ENCODE measurements around the gene ZNF664.

ZNF664 gene

GRCh38 chr12:123972457-123973401 lies at the start of gene ZNF664, which contains the start of gene CCDC92:
TSS of gene ZNF664 (plus strand) at chr12:123973215. CDS start at chr12:124012145, 38,930 bp downstream.
TSS of gene CCDC92 (minus strand) at chr12:123972831. CDS start at chr12:123944305, 28,526 bp downstream.
- DNase-seq (ENCODE audit: low read depth in 2 of 2) = peak; percentile 96 to 97

- DNase-seq (ENCODE audit: low read depth in 2 of 2) = no peak
Measured at GRCh38 chr12:123923927-123924326, 49.1 kb upstream of the ZNF664 start.

DNA sequence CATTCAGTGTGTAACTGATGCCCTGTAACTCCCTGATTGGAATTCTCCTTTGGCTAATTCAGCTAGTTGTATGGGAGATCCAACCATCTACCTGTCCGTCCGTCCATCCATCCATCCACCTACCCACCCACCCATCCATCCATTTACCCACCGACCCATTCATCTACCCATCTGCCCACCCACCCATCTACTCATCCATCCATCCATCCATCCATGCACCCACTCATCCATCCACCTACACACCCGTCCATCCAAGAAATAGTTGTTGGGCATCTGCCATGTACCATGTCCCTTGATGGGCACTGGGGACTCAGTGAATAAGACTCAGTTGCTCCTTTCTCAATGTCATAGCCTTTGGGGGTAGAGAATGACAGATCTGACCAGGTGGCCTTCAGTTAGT lies 48.5 kb upstream of the ZNF664 start:
- DNase-seq (ENCODE audit: low read depth in 2 of 2) = no peak

DNA sequence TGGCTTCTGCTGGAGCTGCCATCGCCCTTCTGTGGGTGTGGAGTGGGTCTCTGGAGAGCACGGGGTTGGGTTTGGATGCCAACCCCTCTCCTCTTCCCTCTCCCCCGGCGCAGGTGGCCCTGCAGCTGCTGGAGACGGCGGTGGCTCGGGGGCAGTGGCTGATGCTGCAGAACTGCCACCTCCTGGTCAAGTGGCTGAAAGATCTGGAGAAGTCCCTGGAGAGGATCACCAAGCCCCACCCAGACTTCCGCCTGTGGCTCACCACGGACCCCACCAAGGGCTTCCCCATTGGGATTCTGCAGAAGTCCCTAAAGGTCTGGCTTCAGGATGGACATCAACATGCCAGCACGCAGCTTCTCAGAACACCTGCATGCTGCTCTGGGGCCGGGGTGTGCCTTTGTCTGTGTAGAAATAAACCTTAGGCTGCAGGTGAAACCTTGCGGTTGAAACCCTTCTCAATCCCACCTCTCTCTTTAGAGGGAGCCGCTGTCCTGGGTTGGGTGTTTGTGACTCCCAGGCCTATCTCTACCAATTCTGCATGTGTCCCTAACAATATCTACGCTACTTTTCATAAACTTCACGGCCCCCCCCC lies 44.6 kb upstream of the ZNF664 start:
- no peak for DNase-seq (ENCODE audit: low read depth in 2 of 2)

- DNase-seq (ENCODE audit: low read depth in 2 of 2) = no peak
Measured at GRCh38 chr12:123928897-123929296, 44.1 kb upstream of the ZNF664 start.

DNA sequence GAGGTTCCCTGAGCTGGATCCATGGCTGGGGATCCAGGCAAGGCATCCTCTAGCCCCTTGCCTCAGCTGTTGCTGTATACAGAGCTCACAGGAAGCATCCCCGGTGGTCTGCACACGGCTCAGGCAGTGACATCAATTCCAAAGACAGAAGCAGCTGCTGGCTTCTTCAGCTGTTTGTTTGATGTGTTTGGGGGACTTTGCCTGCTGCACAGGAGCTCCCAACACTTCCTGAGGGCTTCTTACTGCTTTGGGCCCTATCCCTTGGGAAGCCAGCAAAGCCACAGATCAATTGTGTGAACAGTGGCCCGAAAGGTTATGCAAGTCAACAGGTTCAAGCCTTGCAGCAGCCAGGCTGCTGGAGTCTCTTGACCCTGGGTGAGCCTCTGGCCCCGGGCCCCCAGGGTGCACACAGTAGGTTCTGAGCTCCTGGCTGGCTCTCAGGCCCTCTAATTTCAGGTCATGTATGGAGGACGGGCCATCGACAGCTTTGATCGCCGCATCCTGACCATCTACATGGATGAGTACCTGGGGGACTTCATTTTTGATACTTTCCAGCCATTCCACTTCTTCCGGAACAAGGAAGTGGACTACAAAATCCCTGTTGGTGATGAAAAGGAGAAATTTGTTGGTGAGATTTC lies 43.0 kb upstream of the ZNF664 start:
- DNase-seq (ENCODE audit: low read depth in 2 of 2) = no peak

- peak in 1 of 2 donors; percentile 22 for DNase-seq (ENCODE audit: low read depth in 2 of 2)
Measured at GRCh38 chr12:123931686-123932321, 41.2 kb upstream of the ZNF664 start.

DNA sequence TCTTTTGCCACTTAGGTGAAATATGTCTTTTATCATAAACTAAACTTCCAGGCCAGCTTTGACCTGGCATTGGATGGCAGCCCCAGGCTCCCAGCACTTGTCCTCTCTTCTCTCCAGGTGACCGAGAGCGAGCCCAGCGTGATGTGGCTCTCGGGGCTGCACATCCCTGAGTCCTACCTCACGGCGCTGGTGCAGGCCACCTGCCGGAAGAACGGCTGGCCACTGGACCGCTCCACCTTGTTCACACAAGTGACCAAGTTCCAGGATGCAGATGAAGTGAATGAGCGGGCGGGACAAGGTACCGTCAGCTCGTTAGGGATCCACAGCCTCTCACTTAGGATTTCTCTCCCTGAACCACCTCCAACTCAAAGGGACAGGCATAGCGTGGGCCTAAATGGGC lies 39.8 kb upstream of the ZNF664 start:
- DNase-seq (ENCODE audit: low read depth in 2 of 2) = no peak

DNA sequence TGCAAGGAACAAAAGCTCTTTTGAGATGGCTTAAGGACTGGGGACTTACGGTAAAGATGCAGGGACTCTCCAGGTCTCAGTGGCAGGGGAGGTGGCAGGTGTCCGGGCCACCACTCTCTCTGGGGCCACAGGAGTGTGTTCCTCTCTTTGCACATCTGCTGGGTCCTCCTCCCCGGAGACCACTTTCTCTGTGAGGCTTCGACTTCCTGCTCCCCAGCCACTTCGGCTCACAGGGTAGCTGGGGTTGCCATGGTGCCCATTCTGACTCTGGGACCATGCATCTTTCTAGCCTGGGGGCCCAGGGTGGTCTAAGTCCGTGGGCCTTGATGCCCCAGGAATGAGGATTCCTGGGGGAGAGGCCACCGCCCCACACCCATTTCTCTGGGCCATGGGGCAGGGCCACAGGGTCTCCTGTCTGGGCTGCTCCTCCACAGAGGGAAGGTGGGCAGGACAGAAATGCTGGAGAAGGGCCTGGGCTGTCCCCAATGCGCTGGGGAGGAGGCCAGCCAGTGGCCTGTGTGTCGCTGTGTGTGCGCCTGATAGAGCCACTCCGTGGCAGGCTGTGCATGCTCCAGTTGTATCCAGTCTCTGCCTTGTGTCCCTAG lies 38.9 kb upstream of the ZNF664 start:
- DNase-seq (ENCODE audit: low read depth in 2 of 2) = no peak

DNA sequence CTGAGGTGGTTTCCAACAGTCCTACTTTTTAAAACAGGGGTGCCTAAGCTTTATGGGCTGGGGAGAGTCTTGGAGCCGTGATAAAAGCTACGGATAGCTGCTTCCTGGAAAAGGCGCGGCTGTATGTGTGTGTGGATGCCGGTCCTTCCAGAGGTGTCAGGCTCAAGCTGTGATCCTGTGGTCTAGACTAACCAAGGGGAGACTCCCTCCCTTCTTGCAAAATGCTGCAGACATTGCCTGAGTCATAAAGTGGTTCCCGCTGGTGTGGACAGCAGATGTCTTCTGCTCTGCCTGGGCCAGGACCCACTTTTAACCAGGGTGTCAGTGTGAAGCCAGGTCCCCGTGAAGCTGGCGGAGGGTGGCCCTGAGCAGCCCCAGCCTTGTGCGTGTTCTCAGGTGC lies 38.2 kb upstream of the ZNF664 start:
- no peak for DNase-seq (ENCODE audit: low read depth in 2 of 2)

DNA sequence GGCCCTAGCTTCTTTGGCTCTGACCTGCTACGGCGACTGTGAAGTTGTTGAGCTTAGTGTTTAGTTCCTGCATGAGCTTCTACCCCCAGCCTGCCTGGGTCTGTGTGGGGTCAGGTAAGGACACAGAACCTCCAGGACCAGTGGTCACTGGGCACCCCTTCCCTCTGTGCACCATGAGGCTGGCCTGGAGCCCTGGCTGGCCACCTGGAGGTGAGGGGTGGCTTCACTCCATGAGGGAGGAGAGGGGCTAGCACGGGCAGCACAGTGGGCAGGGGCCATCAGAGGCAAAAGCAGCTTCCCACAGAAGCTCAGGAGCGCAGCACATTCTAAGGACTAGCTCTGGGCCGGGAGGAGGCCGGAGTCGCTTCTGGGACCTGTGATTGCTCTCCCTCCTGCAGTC lies 37.1 kb upstream of the ZNF664 start:
- no peak for DNase-seq (ENCODE audit: low read depth in 2 of 2)

- no peak for DNase-seq (ENCODE audit: low read depth in 2 of 2)
Measured at GRCh38 chr12:123936471-123936870, 36.5 kb upstream of the ZNF664 start.

DNA sequence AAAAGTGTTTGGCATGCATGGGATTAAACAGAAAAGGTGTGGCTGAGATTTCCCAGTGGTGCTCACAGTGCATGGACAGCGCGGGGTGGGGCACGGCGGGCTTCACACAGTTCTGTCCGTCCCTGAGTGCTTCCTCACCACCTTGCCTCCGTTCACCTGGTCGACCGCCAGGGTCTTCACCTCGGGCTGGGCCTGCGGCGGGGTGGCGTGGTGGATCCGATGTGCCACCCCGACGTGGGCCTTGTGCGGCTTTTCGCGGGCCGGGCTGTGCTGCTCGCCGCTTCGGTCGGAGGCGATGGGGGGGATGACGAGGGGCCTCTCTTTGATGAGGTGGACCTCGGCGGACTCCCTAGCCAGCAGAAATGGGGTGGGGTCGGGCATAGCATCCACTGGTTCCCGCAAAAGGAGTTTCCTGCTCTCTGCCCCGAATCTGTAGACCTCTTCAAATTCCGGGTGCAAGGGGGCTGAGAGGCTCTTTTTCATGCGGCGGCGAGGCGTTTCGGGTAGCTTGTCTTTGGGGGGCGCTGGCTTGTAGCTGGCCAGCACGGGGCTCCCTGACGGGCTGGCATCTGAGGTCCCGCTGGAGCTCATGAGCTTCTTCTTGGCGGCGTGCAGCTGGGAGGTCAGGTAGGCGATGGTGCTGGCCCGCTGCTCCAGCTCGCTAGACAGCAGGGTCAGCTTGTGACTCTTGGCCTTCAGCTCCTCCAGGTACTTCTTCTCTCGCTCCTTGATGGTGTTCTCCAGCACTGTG lies 35.9 kb upstream of the ZNF664 start:
- DNase-seq (ENCODE audit: low read depth in 2 of 2) = no peak

DNA sequence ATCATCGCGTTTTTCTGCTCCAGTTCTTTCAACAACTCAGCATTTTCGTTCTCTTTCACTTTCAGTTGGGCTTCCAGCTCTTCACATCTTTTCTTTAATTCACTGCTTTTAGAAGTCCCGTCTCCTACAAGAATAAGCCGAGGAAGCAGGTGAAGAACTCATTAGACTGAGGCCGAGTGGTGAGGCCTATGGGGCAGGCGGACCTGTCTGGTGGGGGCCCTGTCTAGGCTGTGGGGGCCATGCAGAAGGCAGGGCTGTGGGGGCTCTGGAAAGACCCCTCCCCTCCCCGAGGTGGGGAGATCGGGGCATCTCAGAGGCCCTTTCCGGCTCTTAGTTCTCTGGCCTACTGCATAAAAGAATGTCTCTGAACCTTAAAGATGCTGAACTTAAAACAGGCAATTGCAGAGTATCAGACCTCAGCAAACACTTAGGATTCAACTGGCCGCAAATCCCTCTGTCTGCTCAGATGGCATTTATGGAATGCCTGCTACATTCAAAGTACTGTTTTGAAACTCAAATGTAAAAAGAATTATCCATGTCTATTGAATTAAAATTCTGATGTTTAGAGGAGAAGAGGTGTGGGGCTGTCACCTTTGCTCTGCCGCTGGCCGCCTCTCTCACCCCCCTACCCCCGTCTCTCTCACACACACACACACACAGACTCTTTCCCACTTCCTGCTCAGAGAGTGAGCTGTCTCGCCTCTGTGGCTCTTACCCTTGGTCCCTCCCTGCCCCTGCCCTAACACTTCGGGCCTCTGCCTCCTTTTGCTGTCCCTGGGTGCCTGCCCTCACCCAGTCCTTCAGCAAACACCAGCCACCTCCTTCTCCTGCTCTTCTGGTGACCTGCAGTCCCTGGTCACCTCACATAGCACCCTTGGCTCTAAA lies 35.1 kb upstream of the ZNF664 start:
- DNase-seq (ENCODE audit: low read depth in 2 of 2) = peak in 1 of 2 donors; percentile 25

DNA sequence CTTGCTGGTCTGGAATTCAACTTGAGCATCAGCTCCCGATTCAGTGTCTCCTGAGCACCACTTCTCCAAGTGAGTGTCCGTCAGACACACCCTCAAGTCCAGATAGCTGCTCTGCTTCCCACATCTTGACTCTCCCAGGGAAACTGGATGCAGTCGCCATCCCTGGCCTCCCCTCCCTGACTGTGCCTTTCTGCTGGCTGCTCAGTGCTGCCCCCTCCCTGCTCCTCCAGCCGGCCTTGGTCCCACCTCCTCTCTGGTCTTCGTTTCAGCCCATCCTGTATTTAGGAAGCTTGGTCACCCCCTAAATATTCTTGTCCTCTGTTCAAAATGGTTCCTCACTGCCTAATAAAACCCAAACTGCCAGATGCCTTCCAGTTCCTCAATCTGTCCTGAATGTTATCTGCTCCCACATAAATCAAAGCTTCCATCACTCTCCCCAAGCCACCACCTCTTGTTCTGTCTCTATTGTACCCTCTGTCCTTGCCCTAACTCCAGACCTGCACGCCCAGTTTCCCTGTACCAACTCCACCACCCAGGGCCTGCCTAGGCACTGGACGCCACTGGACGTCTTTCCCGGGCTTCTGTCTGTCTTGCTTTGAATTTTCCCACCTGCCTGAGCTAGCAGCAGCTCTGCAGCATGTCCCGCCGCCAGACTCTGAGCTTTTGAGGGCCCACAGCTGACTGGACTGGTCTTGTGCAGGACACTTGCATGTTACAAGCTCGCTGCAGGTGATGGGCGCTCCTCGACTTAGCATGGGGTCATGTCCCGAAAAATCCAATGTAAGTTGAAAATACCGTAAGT lies 34.1 kb upstream of the ZNF664 start:
- DNase-seq (ENCODE audit: low read depth in 2 of 2) = no peak

- DNase-seq (ENCODE audit: low read depth in 2 of 2) = no peak
Measured at GRCh38 chr12:123939716-123940626, 33.0 kb upstream of the ZNF664 start.

- DNase-seq (ENCODE audit: low read depth in 2 of 2) = no peak
Measured at GRCh38 chr12:123940627-123940966, 32.4 kb upstream of the ZNF664 start.

- no peak for DNase-seq (ENCODE audit: low read depth in 2 of 2)
Measured at GRCh38 chr12:123941000-123941399, 32.0 kb upstream of the ZNF664 start.
